Gastrocnemius medialis (tissue), 4 donors: ENCODE measurements around the gene TLK2. TPM values are rescaled to one million over a fixed set of nuclear protein-coding genes. Genes with fewer than 3 reads are reported as not detected.
A peak's percentile ranks its signal among the peaks of the same experiment; 100 is the strongest.
"Not testable (repeated sequence)": the region's sequence is repeated elsewhere in the genome, so short reads cannot be mapped to it uniquely, and the experiment has no call there.

ENCODE experiments used
- ATAC-seq, 2 donors: fragments of 150-250 bp; one replicate each; pipeline ENCODE4 v1.9.1; 2016
- DNase-seq, 2 donors: peaks; one replicate each; pipeline ENCODE4 v3.0.0-alpha.2; 2019
- H3K27ac ChIP-seq, 4 donors: fragments of 200-600 bp; sonication (generic); 1 replicate in 1 of 4; 2 replicates in 3 of 4; pipeline ENCODE4 v1.5.1; 2016 to 2018; ENCODE audit warnings: mild to moderate bottlenecking in 2 of 4, moderate library complexity in 1 of 4
- H3K27me3 ChIP-seq, 3 donors: fragments of 200-600 bp; sonication (generic) in 2 of 3; 1 replicate in 1 of 3; 2 replicates in 2 of 3; pipeline versions ENCODE4 v1.5.1 to v1.6.0; 2016 to 2019; ENCODE audit warnings: mild to moderate bottlenecking in 1 of 3, moderate library complexity in 1 of 3
- H3K36me3 ChIP-seq, 2 donors: fragments of 200-600 bp; sonication (generic) in 1 of 2; one replicate each; pipeline ENCODE4 v1.5.1; 2017 to 2018
- H3K4me1 ChIP-seq, 2 donors: fragments of 200-600 bp; sonication (generic) in 1 of 2; one replicate each; pipeline ENCODE4 v1.5.1; 2016 to 2017; ENCODE audit warnings: mild to moderate bottlenecking in 2 of 2
- H3K4me3 ChIP-seq, 4 donors: fragments of 200-600 bp; sonication (generic) in 3 of 4; 1 replicate in 1 of 4; 2 replicates in 3 of 4; pipeline ENCODE4 v1.5.1; 2016 to 2019; ENCODE audit warnings: mild to moderate bottlenecking in 2 of 4
- H3K9me3 ChIP-seq, 3 donors: fragments of 200-600 bp; sonication (generic) in 2 of 3; 1 replicate in 1 of 3; 2 replicates in 2 of 3; pipeline ENCODE4 v1.5.1; 2016 to 2019
- CTCF ChIP-seq, 5 experiments: fragments of 450-650 bp in 3 of 5; fragments of 200-600 bp in 2 of 5; sonication (generic) in 2 of 5; IDR thresholded peaks in 4 of 5; conservative IDR thresholded peaks in 1 of 5; 1 replicate in 4 of 5; 2 replicates in 1 of 5; pipeline ENCODE4 v1.5.1; 2016 to 2019; ENCODE audit warnings: antibody characterized with exemption in 5 of 5, mild to moderate bottlenecking in 3 of 5, moderate library complexity in 3 of 5
- POLR2A ChIP-seq, 2 donors: fragments of 450-650 bp; IDR thresholded peaks; one replicate each; pipeline ENCODE4 v1.6.1; 2017; ENCODE audit warnings: antibody characterized with exemption in 2 of 2, mild to moderate bottlenecking in 2 of 2, moderate library complexity in 2 of 2
- in situ Hi-C, 4 donors: fragments of 200-750 bp; cut with MboI; loops; one replicate each; pipeline versions ENCODE4 v1.15.0 to v1.8.0; 2017; ENCODE audit warnings: low sequenced_read_pairs in 4 of 4
- intact Hi-C: fragments of 100-400 bp; cut with DNase I; formaldehyde crosslinking; loops from one replicate; pipeline ENCODE4 v1.15.1; 2023; ENCODE audit warnings: low total_unique reads
- total RNA-seq, 4 donors: library from RNA; depleted of rRNA; stranded (reverse); fragments of >200 nt; gene quantifications; one replicate each; pipeline versions ENCODE4 v1.1.0 to v1.2.3, GENCODE V29; 2016

Gene TLK2
- total RNA-seq, 4 donors from 2014 or later, result 28.7 to 51.1 (median 47.3) TPM

DNA sequence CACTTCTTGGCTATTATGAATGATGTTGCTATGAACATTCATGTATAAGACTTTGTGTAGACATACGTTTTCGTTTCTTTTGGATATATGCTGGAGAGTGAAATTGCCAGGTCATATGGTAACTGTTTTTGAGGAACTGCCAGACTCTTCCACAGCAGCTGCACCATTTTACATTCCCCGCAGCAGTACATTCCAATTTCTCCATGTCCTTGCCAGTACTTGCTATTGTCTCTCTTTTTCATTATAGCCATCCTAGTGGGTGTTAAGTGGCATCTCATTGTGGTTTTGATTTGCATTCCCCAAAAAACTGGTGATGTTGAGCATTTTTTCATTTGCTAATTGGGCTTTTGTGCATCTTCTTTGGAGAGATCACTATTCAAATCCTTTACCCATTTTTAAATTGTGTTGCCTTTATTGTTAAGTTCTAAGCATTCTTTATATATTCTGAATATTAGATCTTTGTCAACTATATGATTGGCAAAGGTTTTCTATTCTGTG, 64.7 kb downstream of the TLK2 start:
- H3K4me1 ChIP-seq, ATAC-seq, H3K36me3 ChIP-seq, in situ Hi-C loops, DNase-seq, intact Hi-C loops, H3K27ac ChIP-seq, H3K9me3 ChIP-seq, H3K4me3 ChIP-seq, H3K27me3 ChIP-seq: not testable (repeated sequence)

GRCh38 chr17:62546066-62546465, 67.4 kb downstream of the TLK2 start:
- in situ Hi-C loops, H3K27me3 ChIP-seq, ATAC-seq, H3K4me1 ChIP-seq, H3K36me3 ChIP-seq, H3K9me3 ChIP-seq, DNase-seq, H3K4me3 ChIP-seq, intact Hi-C loops, H3K27ac ChIP-seq: not testable (repeated sequence)

- H3K4me1 ChIP-seq, H3K27ac ChIP-seq: not testable (repeated sequence)
These were observed 74.4 kb downstream of the TLK2 start for GRCh38 chr17:62552851-62553659.

DNA sequence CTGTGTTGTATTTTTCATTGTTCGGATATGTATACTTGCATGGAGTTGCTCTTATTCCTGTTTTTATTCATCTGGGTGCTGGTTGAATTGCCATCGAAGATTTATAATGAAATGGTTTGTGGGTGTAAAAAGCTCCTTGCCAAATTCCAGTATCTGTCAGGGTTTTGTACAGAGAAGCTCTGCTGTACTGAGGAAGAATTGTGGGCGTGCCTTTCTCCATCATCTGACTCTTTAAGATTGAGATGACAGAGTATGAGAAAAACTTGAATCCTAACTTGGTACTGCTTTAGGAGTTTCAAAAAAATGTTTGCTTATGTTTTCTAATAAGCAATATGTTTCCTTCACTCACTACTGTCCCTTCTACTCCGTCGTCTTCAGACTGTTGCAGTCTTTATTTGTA, 78.9 kb downstream of the TLK2 start:
- intact Hi-C loops, H3K9me3 ChIP-seq, H3K27me3 ChIP-seq, H3K4me3 ChIP-seq, ATAC-seq, DNase-seq, H3K36me3 ChIP-seq, H3K4me1 ChIP-seq, in situ Hi-C loops, H3K27ac ChIP-seq: not testable (repeated sequence)

More at GRCh38 chr17:62552851-62553659, 74.4 kb downstream of the TLK2 start:
- H3K27me3 ChIP-seq, intact Hi-C loops, in situ Hi-C loops, H3K4me3 ChIP-seq, H3K9me3 ChIP-seq, DNase-seq, H3K36me3 ChIP-seq: not testable (repeated sequence)
- peak; percentile 80 to 95 for ATAC-seq
- TF ChIP-seq CTCF (IDR thresholded peaks at IDR 0.05 in 4 of 5, conservative IDR thresholded peaks at IDR 0.05 in 1 of 5), result peak; percentile 35 to 63 (median 43)

GRCh38 chr17:62558941-62559340, 80.3 kb downstream of the TLK2 start:
- DNase-seq, H3K4me3 ChIP-seq, H3K27ac ChIP-seq, H3K9me3 ChIP-seq, ATAC-seq, H3K36me3 ChIP-seq, in situ Hi-C loops, intact Hi-C loops, H3K4me1 ChIP-seq, H3K27me3 ChIP-seq: not testable (repeated sequence)

DNA sequence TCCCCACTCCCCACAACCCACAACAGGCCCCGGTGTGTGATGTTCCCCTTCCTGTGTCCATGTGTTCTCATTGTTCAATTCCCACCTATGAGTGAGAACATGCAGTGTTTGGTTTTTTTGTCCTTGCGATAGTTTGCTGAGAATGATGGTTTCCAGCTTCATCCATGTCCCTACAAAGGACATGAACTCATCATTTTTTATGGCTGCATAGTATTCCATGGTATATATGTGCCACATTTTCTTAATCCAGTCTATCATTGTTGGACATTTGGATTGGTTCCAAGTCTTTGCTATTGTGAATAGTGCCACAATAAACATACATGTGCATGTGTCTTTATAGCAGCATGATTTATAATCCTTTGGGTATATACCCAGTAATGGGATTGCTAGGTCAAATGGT, 82.3 kb downstream of the TLK2 start:
- H3K4me1 ChIP-seq, DNase-seq, H3K9me3 ChIP-seq, H3K4me3 ChIP-seq, ATAC-seq, in situ Hi-C loops, intact Hi-C loops, H3K27ac ChIP-seq, H3K27me3 ChIP-seq: not testable (repeated sequence)
- H3K36me3 ChIP-seq, result peaks cover 0 to 15% of the 10 kb centered on the region in 2 donors

GRCh38 chr17:62562656-62563055, 84.0 kb downstream of the TLK2 start:
- Histone ChIP-seq H3K27me3 (no peaks in the 10 kb centered on the region), H3K9me3 (no peaks in the 10 kb centered on the region), H3K4me1 (no peaks in the 10 kb centered on the region), H3K4me3 (no peak overlapping the region), H3K36me3 (peaks cover 0 to 28% of the 10 kb centered on the region in 2 donors), H3K27ac (no peak overlapping the region)
- in situ Hi-C loops, result no loop called here
- intact Hi-C loops, result no loop called here
- TF ChIP-seq CTCF (IDR thresholded peaks at IDR 0.05 in 4 of 5, conservative IDR thresholded peaks at IDR 0.05 in 1 of 5) (no peak), POLR2A (IDR thresholded peaks at IDR 0.05) (no peak)
- DNase-seq (no peak), ATAC-seq (no peak)
